ENCODE measurements around the gene MUC6. TPM values are rescaled to one million over a fixed set of nuclear protein-coding genes. Genes with fewer than 3 reads are reported as not detected.

The MUC6 gene
- total RNA-seq, 2 donors from 2014 or later, result 0.10 TPM; not detected in 1

GRCh38 chr11:1073261-1073724, 36.8 kb upstream of the MUC6 start:
- Histone ChIP-seq H3K27me3 (no peaks in the 10 kb centered on the region), H3K9ac (ENCODE audit: low read depth in 2 of 2, low read length in 2 of 2) (peak overlapping the region; percentile 58 to 59), H3K27ac (peak overlapping the region; percentile 28)

DNA sequence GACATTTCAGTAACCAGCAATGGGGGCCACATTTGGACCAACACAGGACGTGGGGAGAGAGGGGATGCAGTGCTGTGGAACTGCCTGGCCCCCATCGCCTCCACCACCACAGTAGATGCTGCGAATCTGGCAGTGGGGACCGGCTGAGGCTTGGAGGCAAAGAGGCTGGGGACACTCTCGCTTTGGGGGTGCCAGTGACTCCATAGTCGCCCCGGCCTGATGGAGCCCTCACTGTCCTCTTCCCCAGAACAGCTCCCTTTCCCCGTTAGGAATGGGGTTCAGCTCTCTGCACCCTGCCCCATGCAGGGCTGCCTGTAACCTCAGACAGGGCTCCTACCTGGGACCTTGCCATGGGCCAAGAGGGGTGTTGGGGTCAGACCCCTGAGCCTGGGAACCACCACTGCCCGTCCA, 36.3 kb upstream of the MUC6 start:
- DNase-seq, result no peak
- H3K9me3 ChIP-seq, result no peaks in the 10 kb centered on the region
- peak overlapping the region; percentile 28 for H3K27ac ChIP-seq
- intact Hi-C loops (cut with DNase I), result no loop called here
- peak overlapping the region; percentile 58 to 59 for H3K9ac ChIP-seq (ENCODE audit: low read depth in 2 of 2, low read length in 2 of 2)
- H3K27me3 ChIP-seq, result no peaks in the 10 kb centered on the region
- peaks cover 18% of the 10 kb centered on the region for H3K4me1 ChIP-seq
- no peaks in the 10 kb centered on the region for H3K36me3 ChIP-seq
- TF ChIP-seq, protein P1, sequence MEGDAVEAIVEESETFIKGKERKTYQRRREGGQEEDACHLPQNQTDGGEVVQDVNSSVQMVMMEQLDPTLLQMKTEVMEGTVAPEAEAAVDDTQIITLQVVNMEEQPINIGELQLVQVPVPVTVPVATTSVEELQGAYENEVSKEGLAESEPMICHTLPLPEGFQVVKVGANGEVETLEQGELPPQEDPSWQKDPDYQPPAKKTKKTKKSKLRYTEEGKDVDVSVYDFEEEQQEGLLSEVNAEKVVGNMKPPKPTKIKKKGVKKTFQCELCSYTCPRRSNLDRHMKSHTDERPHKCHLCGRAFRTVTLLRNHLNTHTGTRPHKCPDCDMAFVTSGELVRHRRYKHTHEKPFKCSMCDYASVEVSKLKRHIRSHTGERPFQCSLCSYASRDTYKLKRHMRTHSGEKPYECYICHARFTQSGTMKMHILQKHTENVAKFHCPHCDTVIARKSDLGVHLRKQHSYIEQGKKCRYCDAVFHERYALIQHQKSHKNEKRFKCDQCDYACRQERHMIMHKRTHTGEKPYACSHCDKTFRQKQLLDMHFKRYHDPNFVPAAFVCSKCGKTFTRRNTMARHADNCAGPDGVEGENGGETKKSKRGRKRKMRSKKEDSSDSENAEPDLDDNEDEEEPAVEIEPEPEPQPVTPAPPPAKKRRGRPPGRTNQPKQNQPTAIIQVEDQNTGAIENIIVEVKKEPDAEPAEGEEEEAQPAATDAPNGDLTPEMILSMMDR (IDR thresholded peaks at IDR 0.05), result no peak
- H3K4me3 ChIP-seq, result no peak overlapping the region

More at GRCh38 chr11:1073261-1073724, 36.8 kb upstream of the MUC6 start:
- peak; percentile 86 for DNase-seq
- TF ChIP-seq, protein P1 (IDR thresholded peaks at IDR 0.05), result no peak
- H3K4me1 ChIP-seq, result peaks cover 18% of the 10 kb centered on the region
- H3K36me3 ChIP-seq, result no peaks in the 10 kb centered on the region
- H3K4me3 ChIP-seq, result no peak overlapping the region
- H3K9me3 ChIP-seq, result no peaks in the 10 kb centered on the region
- intact Hi-C loops (cut with DNase I), result no loop called here

DNA sequence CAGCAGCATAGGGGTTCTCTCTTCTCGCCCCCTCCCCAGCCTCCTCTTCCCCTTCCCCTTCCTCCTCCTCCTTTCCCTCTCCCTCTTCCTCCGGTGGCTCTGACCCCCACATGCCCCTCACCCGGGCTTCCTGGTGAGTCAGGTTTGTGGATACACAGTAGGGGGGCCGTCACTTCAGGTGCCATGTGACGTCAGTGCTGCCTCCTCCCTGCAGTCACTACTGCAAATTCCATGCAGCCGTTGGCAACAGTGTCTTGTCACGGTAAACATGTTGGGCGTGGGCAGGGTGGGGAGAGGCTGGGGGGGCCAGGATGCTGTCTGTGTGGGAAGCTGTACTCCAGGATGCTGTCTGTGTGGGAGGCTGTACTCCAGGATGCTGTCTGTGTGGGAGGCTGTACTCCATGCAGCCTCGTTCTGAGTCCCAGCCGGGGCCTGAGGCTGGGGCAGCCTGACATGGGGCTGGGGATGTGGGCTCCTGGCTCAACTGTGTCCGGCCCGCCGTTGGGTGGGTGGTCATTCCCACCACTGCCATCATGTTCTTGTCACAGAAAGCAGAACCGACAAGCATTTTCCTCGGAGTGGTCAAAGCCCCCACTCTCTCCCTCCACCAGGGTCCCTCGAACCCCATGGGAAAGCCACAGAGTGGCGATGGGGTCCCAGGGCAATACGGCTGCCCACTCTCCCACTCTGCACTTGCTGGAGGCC, 35.8 kb upstream of the MUC6 start:
- peaks cover 18% of the 10 kb centered on the region for H3K4me1 ChIP-seq
- H3K9ac ChIP-seq (ENCODE audit: low read depth in 2 of 2, low read length in 2 of 2), result peak overlapping the region in 1 of 2 donors; percentile 59
- no peak overlapping the region for H3K4me3 ChIP-seq
- intact Hi-C loops (cut with DNase I), result no loop called here
- no peaks in the 10 kb centered on the region for H3K36me3 ChIP-seq
- DNase-seq, result no peak
- H3K27ac ChIP-seq, result no peak overlapping the region
- TF ChIP-seq, protein P1 (IDR thresholded peaks at IDR 0.05), result no peak
- H3K9me3 ChIP-seq, result no peaks in the 10 kb centered on the region
- no peaks in the 10 kb centered on the region for H3K27me3 ChIP-seq

DNA sequence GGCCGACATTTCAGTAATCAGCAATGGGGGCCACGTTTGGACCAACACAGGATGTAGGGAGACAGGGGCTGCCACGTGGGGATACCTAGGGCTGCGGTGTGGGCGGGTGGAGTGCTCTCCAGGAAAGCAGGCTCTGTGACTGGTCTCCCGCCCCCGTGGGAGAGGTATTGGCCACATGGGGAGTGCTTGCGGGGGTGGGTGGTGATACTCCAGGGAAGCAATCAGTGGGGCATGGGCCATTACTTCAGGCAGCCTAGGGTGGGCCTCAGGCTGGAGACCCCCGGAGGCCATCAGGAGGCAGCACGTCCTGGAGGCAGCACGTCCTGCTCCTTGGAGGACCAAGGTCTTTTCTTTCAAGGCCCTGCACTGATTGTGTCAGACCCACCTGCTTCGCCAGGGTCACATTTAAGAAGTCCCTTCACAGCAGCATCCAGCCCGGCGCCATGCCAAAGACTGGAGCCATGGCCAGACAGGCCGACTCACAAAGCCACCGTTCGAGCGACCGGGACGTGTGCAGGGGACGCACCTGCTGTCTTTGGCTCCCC, 35.1 kb upstream of the MUC6 start:
- intact Hi-C loops (cut with DNase I), result no loop called here
- Histone ChIP-seq H3K27ac (no peak overlapping the region), H3K9me3 (no peaks in the 10 kb centered on the region), H3K4me3 (no peak overlapping the region), H3K4me1 (peaks cover 18% of the 10 kb centered on the region), H3K36me3 (no peaks in the 10 kb centered on the region), H3K27me3 (no peaks in the 10 kb centered on the region), H3K9ac (ENCODE audit: low read depth in 2 of 2, low read length in 2 of 2) (no peak overlapping the region)
- TF ChIP-seq, protein P1 (IDR thresholded peaks at IDR 0.05), result no peak
- no peak for DNase-seq

- peaks cover 18% of the 10 kb centered on the region for H3K4me1 ChIP-seq
- intact Hi-C loops (cut with DNase I), result no loop called here
- no peaks in the 10 kb centered on the region for H3K36me3 ChIP-seq
- no peaks in the 10 kb centered on the region for H3K27me3 ChIP-seq
- H3K9me3 ChIP-seq, result no peaks in the 10 kb centered on the region
- H3K27ac ChIP-seq, result no peak overlapping the region
- no peak overlapping the region for H3K4me3 ChIP-seq
- TF ChIP-seq, protein P1 (IDR thresholded peaks at IDR 0.05), result no peak
- DNase-seq, result no peak
- no peak overlapping the region for H3K9ac ChIP-seq (ENCODE audit: low read depth in 2 of 2, low read length in 2 of 2)
Observed at GRCh38 chr11:1070594-1071462, 34.3 kb upstream of the MUC6 start.

Measured in colonic mucosa (tissue), 4 donors.